HCT116 (cell line): ENCODE data around the gene NFIB. TPM values are rescaled to one million over a fixed set of nuclear protein-coding genes. Genes with fewer than 3 reads are reported as not detected.
A peak's percentile ranks its signal among the peaks of the same experiment; 100 is the strongest.

Experiments
- ATAC-seq: fragments of 200-7000 bp; cut with Tn5 transposase; 2 replicates; pipeline ENCODE4 v1.9.1; 2020; ENCODE audit warnings: mild to moderate bottlenecking, moderate library complexity
- BruUV-seq: library from RNA; stranded (reverse); fragments of 400-500 nt; replicated peaks from 2 replicates; lab custom pipeline; 2021; lab: Mats Ljungman, UMichigan
- CTCF ChIA-PET: fragments of 300-600 bp; sonication (Branson Sonifier 250); formaldehyde crosslinking; loops from one replicate; lab custom pipeline; 2021; ENCODE audit warnings: antibody characterized with exemption; lab: Charles Lee
- POLR2A ChIA-PET: fragments of 300-600, 350-600 bp; sonication (Branson Sonifier 250); formaldehyde crosslinking; loops from one replicate; lab custom pipeline; 2021; ENCODE audit warnings: antibody characterized with exemption; lab: Charles Lee
- RAD21 ChIA-PET, 2 experiments: fragments of 300-600 bp; sonication (Branson Sonifier 250); formaldehyde crosslinking; loops; one replicate each; lab custom pipeline; 2023; ENCODE audit warnings: low total read pairs in 2 of 2; ENCODE audit not compliant: uncharacterized antibody in 2 of 2, unreplicated experiment in 2 of 2, low non-redundant PET in 1 of 2; lab: Charles Lee
- DNase-seq: peaks from one replicate; pipeline ENCODE4 v3.0.0-alpha.2; 2010; ENCODE audit warnings: low read depth, low spot score
- H2AFZ ChIP-seq: fragments of 200-600 bp; shearing (Covaris generic), sonication (generic); 2 replicates; pipeline ENCODE4 v1.6.1; 2017; ENCODE audit warnings: low read depth, mixed run types, mixed read lengths, antibody characterized with exemption, low read length; ENCODE audit not compliant: poor library complexity, severe bottlenecking
- H3K27ac ChIP-seq: 2 replicates; pipeline ENCODE4 v1.5.1; 2012; ENCODE audit warnings: low read depth, low read length
- H3K27me3 ChIP-seq: fragments of 200-600 bp; sonication (generic); 2 replicates; pipeline ENCODE4 v1.6.1; 2016; ENCODE audit warnings: mixed run types, low read length, mixed read lengths; ENCODE audit not compliant: insufficient read depth
- H3K36me3 ChIP-seq, 2 experiments: fragments of 200-500 bp in 1 of 2; fragments of 200-600 bp in 1 of 2; sonication (Bioruptor generic) in 1 of 2; sonication (generic) in 1 of 2; 2 replicates each; pipeline versions ENCODE4 v1.5.1 to v1.6.1; 2014 to 2016; ENCODE audit warnings: low read length in 2 of 2, inconsistent platforms in 1 of 2, mixed read lengths in 1 of 2, mixed run types in 1 of 2; ENCODE audit not compliant: insufficient read depth in 2 of 2, control insufficient read depth in 1 of 2
- H3K4me1 ChIP-seq, 2 experiments: fragments of 200-600 bp in 1 of 2; sonication (generic) in 1 of 2; 2 replicates each; pipeline versions ENCODE4 v1.5.1 to v1.6.1; 2012 to 2017; ENCODE audit warnings: low read length in 2 of 2, inconsistent platforms in 1 of 2, mild to moderate bottlenecking in 1 of 2, mixed read lengths in 1 of 2, mixed run types in 1 of 2, moderate library complexity in 1 of 2; ENCODE audit not compliant: insufficient read depth in 2 of 2, control insufficient read depth in 1 of 2
- H3K4me2 ChIP-seq: fragments of 200-600 bp; sonication (generic); 2 replicates; pipeline ENCODE4 v1.6.1; 2017; ENCODE audit warnings: mixed run types, low read length, mixed read lengths
- H3K4me3 ChIP-seq, 2 experiments: fragments of 200-600 bp in 1 of 2; sonication (generic) in 1 of 2; replicated peaks in 1 of 2; 2 replicates each; pipeline ENCODE4 v1.5.1; 2011 to 2016; ENCODE audit warnings: low read length in 2 of 2, control low read depth in 1 of 2, low read depth in 1 of 2, mild to moderate bottlenecking in 1 of 2, mixed read lengths in 1 of 2, mixed run types in 1 of 2
- H3K79me2 ChIP-seq: fragments of 200-600 bp; sonication (generic); 2 replicates; pipeline ENCODE4 v1.6.1; 2017; ENCODE audit warnings: mild to moderate bottlenecking, mixed run types, low read length, moderate library complexity, mixed read lengths; ENCODE audit not compliant: insufficient read depth
- H3K9ac ChIP-seq: fragments of 200-600 bp; sonication (generic); 2 replicates; pipeline ENCODE4 v1.6.1; 2016; ENCODE audit warnings: low read length, mixed read lengths
- H3K9me2 ChIP-seq: fragments of 200-600 bp; sonication (generic), shearing (Covaris generic); 2 replicates; pipeline ENCODE4 v1.6.1; 2017; ENCODE audit warnings: mixed run types, mild to moderate bottlenecking, moderate library complexity; ENCODE audit not compliant: insufficient read depth
- H3K9me3 ChIP-seq, 2 experiments: fragments of 200-500 bp in 1 of 2; fragments of 200-600 bp in 1 of 2; sonication (Bioruptor generic) in 1 of 2; sonication (generic) in 1 of 2; 2 replicates each; pipeline ENCODE4 v1.6.1; 2014 to 2017; ENCODE audit warnings: low read length in 2 of 2, mixed read lengths in 2 of 2, inconsistent platforms in 1 of 2, low read depth in 1 of 2, mild to moderate bottlenecking in 1 of 2, mixed run types in 1 of 2, moderate library complexity in 1 of 2; ENCODE audit not compliant: control insufficient read depth in 1 of 2, insufficient read depth in 1 of 2
- H4K20me1 ChIP-seq: fragments of 200-600 bp; sonication (generic), shearing (Covaris generic); 2 replicates; pipeline ENCODE4 v1.6.1; 2017; ENCODE audit warnings: mixed run types, mild to moderate bottlenecking, moderate library complexity; ENCODE audit not compliant: insufficient read depth
- CBX3 ChIP-seq: IDR thresholded peaks from 2 replicates; pipeline ENCODE4 v1.6.1; 2012; ENCODE audit warnings: low read depth
- CEBPB ChIP-seq: IDR thresholded peaks from 2 replicates; pipeline ENCODE4 v1.6.1; 2012; ENCODE audit warnings: low read depth
- CTCF ChIP-seq, 3 experiments: fragments of 200-600 bp in 1 of 3; sonication (generic) in 1 of 3; IDR thresholded peaks in 2 of 3; conservative IDR thresholded peaks in 1 of 3; 2 replicates each; pipeline ENCODE4 v1.5.1; 2012 to 2017; ENCODE audit warnings: low read depth in 2 of 3, low read length in 2 of 3, antibody characterized with exemption in 1 of 3, borderline replicate concordance in 1 of 3, control low read depth in 1 of 3, mild to moderate bottlenecking in 1 of 3, mixed read lengths in 1 of 3, mixed run types in 1 of 3, moderate library complexity in 1 of 3; ENCODE audit not compliant: insufficient read depth in 1 of 3
- EGR1 ChIP-seq: IDR thresholded peaks from 2 replicates; pipeline ENCODE4 v1.6.1; 2012; ENCODE audit warnings: low read depth
- ELF1 ChIP-seq: IDR thresholded peaks from 2 replicates; pipeline ENCODE4 v1.6.1; 2012; ENCODE audit warnings: low read depth, borderline replicate concordance
- EZH2 ChIP-seq: fragments of 200-600 bp; sonication (generic); IDR thresholded peaks from 2 replicates; pipeline ENCODE4 v1.6.1; 2017; ENCODE audit warnings: antibody characterized with exemption, mixed run types
- EZH2phosphoT487 ChIP-seq: fragments of 200-600 bp; IDR thresholded peaks from 2 replicates; pipeline ENCODE4 v1.6.1; 2018; ENCODE audit warnings: antibody characterized with exemption, borderline replicate concordance
- FOSL1 ChIP-seq: IDR thresholded peaks from 2 replicates; pipeline ENCODE4 v1.6.1; 2012; ENCODE audit warnings: low read depth
- MAX ChIP-seq: IDR thresholded peaks from 2 replicates; pipeline ENCODE4 v1.6.1; 2012
- RAD21 ChIP-seq: IDR thresholded peaks from 2 replicates; pipeline ENCODE4 v1.6.1; 2012; ENCODE audit warnings: low read depth, mild to moderate bottlenecking
- SRF ChIP-seq: IDR thresholded peaks from 2 replicates; pipeline ENCODE4 v1.6.1; 2012; ENCODE audit warnings: low read depth
- TCF7L2 ChIP-seq: IDR thresholded peaks from 2 replicates; pipeline ENCODE4 v1.7.0; 2011; ENCODE audit warnings: borderline replicate concordance, inconsistent platforms; ENCODE audit not compliant: insufficient read depth, insufficient read length; ENCODE audit errors: extremely low read depth
- ZNF274 ChIP-seq: fragments of 200-500 bp; sonication (Bioruptor generic); IDR thresholded peaks from 2 replicates; pipeline ENCODE4 v1.6.1; 2014; ENCODE audit warnings: mild to moderate bottlenecking, low read depth, low read length, inconsistent platforms
- intact Hi-C: fragments of 100-400 bp; cut with micrococcal nuclease; formaldehyde crosslinking; loops from 2 replicates; pipeline ENCODE4 v1.10.0; 2022
- total RNA-seq: library from RNA; stranded (reverse); gene quantifications from one replicate; pipeline ENCODE4 v1.2.1, GENCODE V29; 2021; ENCODE audit not compliant: unreplicated experiment

Gene NFIB
- total RNA-seq, 1 experiment from 2014 or later, result 6.6 TPM

- H3K4me2 ChIP-seq, result peak overlapping the region; percentile 87
Measured at GRCh38 chr9:14314424-14314928, 535 bp upstream of the NFIB start.

More at GRCh38 chr9:14314424-14314928, 535 bp upstream of the NFIB start:
- H3K27me3 ChIP-seq, result peaks cover 14% of the 10 kb centered on the region; the same call in 1 of the 2 replicates
- no peaks in the 10 kb centered on the region for H3K9me3 ChIP-seq
- H3K4me3 ChIP-seq, result peak overlapping the region; percentile 48 to 57
- CTCF ChIA-PET, result no interaction called here
- no peaks in the 10 kb centered on the region for H3K79me2 ChIP-seq
- H3K9ac ChIP-seq, result peak overlapping the region; percentile 58
- no peaks in the 10 kb centered on the region for H3K36me3 ChIP-seq
- H3K9me2 ChIP-seq, result no peaks in the 10 kb centered on the region
- peak overlapping the region; percentile 68 for H3K27ac ChIP-seq
- intact Hi-C loops, result no loop called here
- no TSS peak for BruUV-seq
- H2AFZ ChIP-seq, result no peak overlapping the region
- H4K20me1 ChIP-seq, result no peaks in the 10 kb centered on the region
- peaks cover 7 to 21% of the 10 kb centered on the region in 2 experiments for H3K4me1 ChIP-seq
- TF ChIP-seq ELF1, result no peak
- TF ChIP-seq MAX, result no peak
- no peak for TF ChIP-seq FOSL1
- no peak for TF ChIP-seq EGR1
- TF ChIP-seq TCF7L2, result no peak
- no peak for TF ChIP-seq CBX3
- TF ChIP-seq EZH2, result no peak
- no peak for TF ChIP-seq CEBPB
- TF ChIP-seq ZNF274, result no peak
- TF ChIP-seq SRF, result no peak
- no peak for TF ChIP-seq RAD21
- no peak for TF ChIP-seq EZH2phosphoT487
- TF ChIP-seq CTCF (IDR thresholded peaks at IDR 0.05 in 2 of 3, conservative IDR thresholded peaks at IDR 0.05 in 1 of 3; ENCODE audit: borderline replicate concordance in 1 of 3, insufficient read depth in 1 of 3, low read depth in 2 of 3, low read length in 2 of 3), result no peak
- peak; percentile 19 for DNase-seq
- ATAC-seq, result peak; percentile 37
- POLR2A ChIA-PET, result no interaction called here
- RAD21 ChIA-PET, result no interaction called here
